ENCODE results near the gene MCOLN2.

The MCOLN2 gene

GRCh38 chr1:84930831-84931230, 66.1 kb downstream of the MCOLN2 start:
- no peak overlapping the region for H3K27ac ChIP-seq (ENCODE audit: low read depth, low read length, poor library complexity, severe bottlenecking)
- no peak overlapping the region for H3K4me3 ChIP-seq (ENCODE audit: low read depth, low read length, poor library complexity, severe bottlenecking)
- H3K9ac ChIP-seq (ENCODE audit: low read length), result no peak overlapping the region
- H3F3A ChIP-seq (ENCODE audit: insufficient read depth, low read length), result no peaks in the 10 kb centered on the region
- H3K9me3 ChIP-seq (ENCODE audit: low read length), result no peaks in the 10 kb centered on the region
- no peak overlapping the region for H2AFZ ChIP-seq (ENCODE audit: low read length)
- peaks cover 3% of the 10 kb centered on the region; the same call in 1 of the 2 replicates for H3K36me3 ChIP-seq (ENCODE audit: insufficient read depth, low read length)
- H3K4me1 ChIP-seq (ENCODE audit: insufficient read depth, low read length, severe bottlenecking), result no peaks in the 10 kb centered on the region
- H4K20me1 ChIP-seq (ENCODE audit: insufficient read depth, low read length), result no peaks in the 10 kb centered on the region
- H3K79me2 ChIP-seq (ENCODE audit: insufficient read depth, low read length), result no peaks in the 10 kb centered on the region
- TF ChIP-seq CTCF (IDR thresholded peaks at IDR 0.05; ENCODE audit: low read length), result no peak
- no peaks in the 10 kb centered on the region for H3K27me3 ChIP-seq (ENCODE audit: insufficient read depth, low read length)
- no peaks in the 10 kb centered on the region for H3K9me2 ChIP-seq (ENCODE audit: low read depth, low read length)
- no peak overlapping the region for H3K4me2 ChIP-seq (ENCODE audit: low read length)

- H2AFZ ChIP-seq (ENCODE audit: low read length), result no peak overlapping the region
- H3K79me2 ChIP-seq (ENCODE audit: insufficient read depth, low read length), result no peaks in the 10 kb centered on the region
- no peaks in the 10 kb centered on the region for H3K9me3 ChIP-seq (ENCODE audit: low read length)
- no peaks in the 10 kb centered on the region for H3K9me2 ChIP-seq (ENCODE audit: low read depth, low read length)
- H3K27ac ChIP-seq (ENCODE audit: low read depth, low read length, poor library complexity, severe bottlenecking), result no peak overlapping the region
- no peak overlapping the region for H3K9ac ChIP-seq (ENCODE audit: low read length)
- H3K4me1 ChIP-seq (ENCODE audit: insufficient read depth, low read length, severe bottlenecking), result no peaks in the 10 kb centered on the region
- H3K4me3 ChIP-seq (ENCODE audit: low read depth, low read length, poor library complexity, severe bottlenecking), result no peak overlapping the region
- no peak overlapping the region for H3K4me2 ChIP-seq (ENCODE audit: low read length)
- H3K27me3 ChIP-seq (ENCODE audit: insufficient read depth, low read length), result no peaks in the 10 kb centered on the region
- H4K20me1 ChIP-seq (ENCODE audit: insufficient read depth, low read length), result no peaks in the 10 kb centered on the region
- H3F3A ChIP-seq (ENCODE audit: insufficient read depth, low read length), result no peaks in the 10 kb centered on the region
- TF ChIP-seq CTCF (IDR thresholded peaks at IDR 0.05; ENCODE audit: low read length) (no peak), EZH2 (IDR thresholded peaks at IDR 0.05; ENCODE audit: borderline replicate concordance, low read length) (no peak)
- H3K36me3 ChIP-seq (ENCODE audit: insufficient read depth, low read length), result peaks cover 3% of the 10 kb centered on the region; the same call in 1 of the 2 replicates
These were observed 66.6 kb downstream of the MCOLN2 start for GRCh38 chr1:84930329-84930728.

GRCh38 chr1:84929581-84929980, 67.3 kb downstream of the MCOLN2 start:
- Histone ChIP-seq H3K79me2 (ENCODE audit: insufficient read depth, low read length) (no peaks in the 10 kb centered on the region), H3K9me3 (ENCODE audit: low read length) (no peaks in the 10 kb centered on the region), H3K27me3 (ENCODE audit: insufficient read depth, low read length) (no peaks in the 10 kb centered on the region), H3K9me2 (ENCODE audit: low read depth, low read length) (no peaks in the 10 kb centered on the region), H3K4me3 (ENCODE audit: low read depth, low read length, poor library complexity, severe bottlenecking) (no peak overlapping the region), H3K9ac (ENCODE audit: low read length) (no peak overlapping the region), H2AFZ (ENCODE audit: low read length) (no peak overlapping the region), H3F3A (ENCODE audit: insufficient read depth, low read length) (no peaks in the 10 kb centered on the region), H3K36me3 (ENCODE audit: insufficient read depth, low read length) (peaks cover 3% of the 10 kb centered on the region; the same call in 1 of the 2 replicates), H4K20me1 (ENCODE audit: insufficient read depth, low read length) (no peaks in the 10 kb centered on the region), H3K4me1 (ENCODE audit: insufficient read depth, low read length, severe bottlenecking) (no peaks in the 10 kb centered on the region), H3K4me2 (ENCODE audit: low read length) (no peak overlapping the region), H3K27ac (ENCODE audit: low read depth, low read length, poor library complexity, severe bottlenecking) (no peak overlapping the region)
- TF ChIP-seq CTCF (IDR thresholded peaks at IDR 0.05; ENCODE audit: low read length) (no peak), EZH2 (IDR thresholded peaks at IDR 0.05; ENCODE audit: borderline replicate concordance, low read length) (no peak)
